K562 (cell line): Measurements from ENCODE around the gene ADD3. TPM values are rescaled to one million over a fixed set of nuclear protein-coding genes. Genes with fewer than 3 reads are reported as not detected.

Experiments
- ATAC-seq: fragments of 200-7000 bp; cut with Tn5 transposase; 3 replicates; pipeline ENCODE4 v1.9.1; 2020; ENCODE audit warnings: moderate library complexity
- BruUV-seq: library from RNA; stranded (reverse); fragments of 400-500 nt; replicated peaks from 2 replicates; lab custom pipeline; 2021; lab: Mats Ljungman, UMichigan
- CTCF ChIA-PET: fragments of 300-600 bp; formaldehyde crosslinking; extraction: SDS; loops from one replicate; lab custom pipeline; 2021; ENCODE audit warnings: low intra/inter-chr PET ratio; lab: Yijun Ruan, JAX
- POLR2A ChIA-PET: fragments of 300-600, 350-650 bp; sonication (Branson Sonifier 250); formaldehyde crosslinking; extraction: SDS; loops from one replicate; lab custom pipeline; 2021; ENCODE audit warnings: antibody characterized with exemption, inconsistent platforms; lab: Yijun Ruan, JAX
- DNase-seq, 4 experiments: peaks; one replicate each; pipeline versions ENCODE4 v3.0.0 to v3.0.0-alpha.2; 2011 to 2018; ENCODE audit warnings: low spot score in 3 of 4, mixed read lengths in 3 of 4; ENCODE audit errors: extremely low read depth in 1 of 4
- FAIRE-seq: peaks from 2 replicates; lab custom pipeline; 2011; peaks lifted over from hg19 to GRCh38; lab: Jason Lieb, UNC
- H2AFZ ChIP-seq: 2 replicates; pipeline ENCODE4 v1.6.0; 2011; ENCODE audit warnings: low read depth, low read length, control low read depth, inconsistent platforms
- H3K27ac ChIP-seq: fragments of 200-600 bp; 3 replicates; pipeline ENCODE4 v1.8.0; 2011; ENCODE audit warnings: low read depth, mild to moderate bottlenecking, control low read depth, inconsistent platforms, low read length, moderate library complexity, mixed read lengths; ENCODE audit errors: extremely low read depth
- H3K27me3 ChIP-seq, 2 experiments: fragments of 300-600 bp in 1 of 2; 2 replicates in 1 of 2; 3 replicates in 1 of 2; pipeline versions ENCODE4 v1.6.0 to v1.8.0; 2011; ENCODE audit warnings: inconsistent platforms in 2 of 2, low read length in 2 of 2, mild to moderate bottlenecking in 1 of 2, mixed read lengths in 1 of 2, moderate library complexity in 1 of 2; ENCODE audit not compliant: control insufficient read depth in 2 of 2, insufficient read depth in 2 of 2
- H3K36me3 ChIP-seq: fragments of 300-600 bp; 3 replicates; pipeline ENCODE4 v1.8.0; 2011; ENCODE audit warnings: mild to moderate bottlenecking, low read length, inconsistent platforms; ENCODE audit not compliant: control insufficient read depth, insufficient read depth
- H3K4me1 ChIP-seq, 2 experiments: fragments of 200-600 bp in 1 of 2; replicated peaks in 1 of 2; 2 replicates in 1 of 2; 3 replicates in 1 of 2; pipeline versions ENCODE4 v1.5.1 to v1.8.0; 2011; ENCODE audit warnings: inconsistent platforms in 2 of 2, low read length in 2 of 2, mild to moderate bottlenecking in 1 of 2, mixed read lengths in 1 of 2, moderate library complexity in 1 of 2; ENCODE audit not compliant: control insufficient read depth in 2 of 2, insufficient read depth in 2 of 2
- H3K4me2 ChIP-seq: 2 replicates; pipeline ENCODE4 v1.6.1; 2011; ENCODE audit warnings: low read length, control low read depth, inconsistent platforms, mixed read lengths; ENCODE audit not compliant: insufficient read depth
- H3K4me3 ChIP-seq: fragments of 200-600 bp; sonication (generic), shearing (Covaris generic); 2 replicates; pipeline ENCODE4 v1.5.1; 2016; ENCODE audit warnings: control low read depth, inconsistent platforms
- H3K79me2 ChIP-seq: fragments of 200-600 bp; 3 replicates; pipeline ENCODE4 v1.8.0; 2011; ENCODE audit warnings: low read length, inconsistent platforms; ENCODE audit not compliant: control insufficient read depth, insufficient read depth
- H3K9ac ChIP-seq, 2 experiments: 2 replicates each; pipeline versions ENCODE4 v1.6.0 to v1.6.1; 2011; ENCODE audit warnings: low read depth in 2 of 2, low read length in 2 of 2, control low read depth in 1 of 2, inconsistent platforms in 1 of 2, mild to moderate bottlenecking in 1 of 2, mixed read lengths in 1 of 2; ENCODE audit not compliant: insufficient read depth in 1 of 2
- H3K9me1 ChIP-seq: one replicate; pipeline ENCODE4 v1.6.0; 2011; ENCODE audit warnings: inconsistent platforms, mild to moderate bottlenecking, low read length, moderate library complexity; ENCODE audit not compliant: control insufficient read depth, insufficient read depth
- H3K9me3 ChIP-seq: replicated peaks from 2 replicates; pipeline ENCODE4 v1.5.1; 2011; ENCODE audit warnings: low read depth, low read length, inconsistent platforms; ENCODE audit not compliant: control insufficient read depth, insufficient read depth
- H4K20me1 ChIP-seq: replicated peaks from 2 replicates; pipeline ENCODE4 v1.6.1; 2011; ENCODE audit warnings: low read length, inconsistent platforms, mixed read lengths; ENCODE audit not compliant: control insufficient read depth, insufficient read depth
- HSF4 ChIP-seq: fragments of 250-450 bp; sonication (Bioruptor Pico); IDR thresholded peaks from 2 replicates; pipeline ENCODE4 v2.1.2; 2022; ENCODE audit warnings: mild to moderate bottlenecking, moderate library complexity, borderline replicate concordance
- JUN ChIP-seq, 2 experiments: sonication (generic) in 1 of 2; formaldehyde crosslinking in 1 of 2; IDR thresholded peaks; 2 replicates each; pipeline versions ENCODE4 v1.6.1 to v1.8.0; 2012 to 2022; ENCODE audit warnings: borderline replicate concordance in 2 of 2, mild to moderate bottlenecking in 2 of 2, improper control_type of control experiment in 1 of 2, low read depth in 1 of 2, low read length in 1 of 2, missing genetic modification reagents in 1 of 2
- NR2C1 ChIP-seq, 2 experiments: fragments of 450-650 bp; IDR thresholded peaks; 2 replicates each; pipeline ENCODE4 v1.6.1; 2017; ENCODE audit warnings: mild to moderate bottlenecking in 2 of 2, antibody characterized with exemption in 1 of 2, inconsistent platforms in 1 of 2, missing compliant biosample characterization in 1 of 2, missing genetic modification characterization in 1 of 2
- SMARCC2 ChIP-seq: fragments of 450-650 bp; IDR thresholded peaks from 2 replicates; pipeline ENCODE4 v1.6.1; 2017; ENCODE audit warnings: antibody characterized with exemption, moderate library complexity, mild to moderate bottlenecking, low read depth
- SRF ChIP-seq, 2 experiments: fragments of 250-450, 450-650 bp in 1 of 2; sonication (Bioruptor Pico) in 1 of 2; sonication (generic) in 1 of 2; formaldehyde crosslinking; IDR thresholded peaks; 2 replicates each; pipeline versions ENCODE4 v1.5.0 to v1.5.1; 2020 to 2022; ENCODE audit warnings: mild to moderate bottlenecking in 1 of 2, missing genetic modification reagents in 1 of 2
- TEAD2 ChIP-seq: fragments of 450-650 bp; IDR thresholded peaks from 2 replicates; pipeline ENCODE4 v1.6.1; 2016; ENCODE audit warnings: missing genetic modification characterization, control low read depth, missing compliant biosample characterization
- ZC3H4 ChIP-seq: sonication (generic); formaldehyde crosslinking; IDR thresholded peaks from 2 replicates; pipeline ENCODE4 v1.9.0; 2021; ENCODE audit warnings: missing genetic modification reagents, borderline replicate concordance
- ZNF507 ChIP-seq: conservative IDR thresholded peaks from 2 replicates; pipeline ENCODE4 v1.6.1; 2017; ENCODE audit warnings: missing genetic modification characterization, missing compliant biosample characterization
- WGBS: fragments of 100-300 bp; shearing (Covaris generic); methylation state at CpG from one replicate; pipeline ENCODE4 v1.1.6; 2016; ENCODE audit warnings: low coverage, mixed read lengths; ENCODE audit not compliant: insufficient coverage; ENCODE audit errors: missing lambda C conversion rate; 5-methylcytosine and 5-hydroxymethylcytosine counted together
- in situ Hi-C: fragments of 300-500 bp; cut with MboI; formaldehyde crosslinking; loops from 4 replicates; pipeline ENCODE4 v1.15.0; 2018; ENCODE audit warnings: inconsistent platforms, mixed read lengths
- intact Hi-C: fragments of 100-400 bp; cut with micrococcal nuclease; formaldehyde crosslinking; loops from 2 replicates; pipeline ENCODE4 v1.14.2; 2022
- polyA plus RNA-seq, 8 experiments: library from polyadenylated mRNA; depleted of rRNA in 4 of 8; stranded (reverse) in 5 of 8; unstranded in 3 of 8; fragments of >200 nt; fragmentation: Nextera tagmentation in 2 of 8; fragmentation: Illumina TruSeq in 1 of 8; extraction: Ambion mirVana in 2 of 8; extraction: Trizol in 1 of 8; gene quantifications; 2 replicates each; pipeline versions ENCODE4 v1.2.1 to v1.2.3, GENCODE V29; 2011 to 2014; ENCODE audit warnings: inconsistent platforms in 1 of 8, missing spikeins in 1 of 8
- total RNA-seq, 7 experiments: library from RNA; depleted of rRNA in 6 of 7; stranded (reverse); fragments of >200 nt in 6 of 7; fragmentation: Illumina TruSeq in 2 of 7; extraction: Trizol in 2 of 7; gene quantifications; 2 replicates each; pipeline versions ENCODE4 v1.2.1 to v1.2.3, GENCODE V29; 2011 to 2021; ENCODE audit warnings: low replicate concordance in 1 of 7

Gene ADD3
- total and polyA plus RNA-seq, 9 of the 15 experiments (the other 6 are each of a cell fraction or from before 2014, with no cell fraction given) = 13.2 to 125 (median 31.7) TPM

- Histone ChIP-seq H3K9me1 (no peaks in the 10 kb centered on the region), H3K27me3 (no peaks in the 10 kb centered on the region), H3K79me2 (no peaks in the 10 kb centered on the region), H3K27ac (no peak overlapping the region), H3K9ac (no peak overlapping the region), H3K4me3 (no peak overlapping the region), H3K4me1 (peaks cover 7 to 32% of the 10 kb centered on the region in 2 experiments; a peak in 3 of 5 replicates), H3K36me3 (no peaks in the 10 kb centered on the region), H3K9me3 (no peaks in the 10 kb centered on the region), H4K20me1 (no peaks in the 10 kb centered on the region), H2AFZ (peak overlapping the region; percentile 38; the same call in 1 of the 2 replicates), H3K4me2 (no peak overlapping the region)
- ChIA-PET POLR2A (interaction anchor here (0.8 to 1.0 kb wide), 2 partner anchors 9 to 10 kb away, joined by 3 to 4 read pairs; partner anchors contain the start of gene ADD3), CTCF (no interaction called here)
- WGBS = 0% methylated on average over 1 of the region's 1 CpG
- BruUV-seq = no TSS peak
- in situ Hi-C loops = no loop called here
- intact Hi-C loops = no loop called here
- TF ChIP-seq ZNF507 (tag) (no peak), TEAD2 (tag) (no peak), HSF4 (no peak), JUN (IDR thresholded peaks at IDR 0.05; ENCODE audit: borderline replicate concordance, low read depth, low read length) (no peak), JUN (CRISPR knock-in tag; IDR thresholded peaks at IDR 0.05; ENCODE audit: borderline replicate concordance) (no peak), ZC3H4 (no peak), SRF (CRISPR knock-in tag; IDR thresholded peaks at IDR 0.05) (no peak), SMARCC2 (no peak), NR2C1 (IDR thresholded peaks at IDR 0.05) (peak; percentile 85), NR2C1 (tag; IDR thresholded peaks at IDR 0.05) (peak; percentile 80)
- FAIRE-seq (peak; percentile 71), ATAC-seq (no peak), DNase-seq (peak in 1 of 4 experiments; percentile 42)
These were observed 9.3 kb upstream of the ADD3 start for GRCh38 chr10:109998513-109998912.
